ENCODE measurements around the gene POU4F2.

POU4F2 gene

GRCh38 chr4:146638786-146639505 is at the start of gene POU4F2:
Gene POU4F2 (plus strand): TSS chr4:146638893. CDS start chr4:146639141, 248 bp downstream.
- DNase-seq (ENCODE audit: low read depth in 2 of 2): no peak

GRCh38 chr4:146590801-146591200 is 47.9 kb upstream of the POU4F2 start:
- DNase-seq (ENCODE audit: low read depth in 2 of 2): no peak

GRCh38 chr4:146592019-146592418 is 46.7 kb upstream of the POU4F2 start:
- no peak for DNase-seq (ENCODE audit: low read depth in 2 of 2)

GRCh38 chr4:146632770-146633470 is 5.8 kb upstream of the POU4F2 start:
- DNase-seq (ENCODE audit: low read depth in 2 of 2): no peak

- DNase-seq (ENCODE audit: low read depth in 2 of 2): no peak
Observed at GRCh38 chr4:146633471-146633800, 5.3 kb upstream of the POU4F2 start.

- DNase-seq (ENCODE audit: low read depth in 2 of 2): no peak
Observed at GRCh38 chr4:146634825-146635224, 3.9 kb upstream of the POU4F2 start.

- DNase-seq (ENCODE audit: low read depth in 2 of 2): no peak
Observed at GRCh38 chr4:146637621-146638332, 916 bp upstream of the POU4F2 start.

- DNase-seq (ENCODE audit: low read depth in 2 of 2): no peak
Observed at GRCh38 chr4:146638333-146638785, 334 bp upstream of the POU4F2 start.

- no peak for DNase-seq (ENCODE audit: low read depth in 2 of 2)
Observed at GRCh38 chr4:146639506-146639932, 826 bp downstream of the POU4F2 start.

- DNase-seq (ENCODE audit: low read depth in 2 of 2): no peak
Observed at GRCh38 chr4:146640021-146640464, 1.4 kb downstream of the POU4F2 start.

GRCh38 chr4:146640465-146641061 is 1.9 kb downstream of the POU4F2 start:
- no peak for DNase-seq (ENCODE audit: low read depth in 2 of 2)

- no peak for DNase-seq (ENCODE audit: low read depth in 2 of 2)
Observed at GRCh38 chr4:146641762-146642161, 3.1 kb downstream of the POU4F2 start.

- DNase-seq (ENCODE audit: low read depth in 2 of 2): no peak
Observed at GRCh38 chr4:146643812-146644401, 5.2 kb downstream of the POU4F2 start.

- no peak for DNase-seq (ENCODE audit: low read depth in 2 of 2)
Observed at GRCh38 chr4:146645921-146646320, 7.2 kb downstream of the POU4F2 start.

GRCh38 chr4:146646593-146647325 is 8.1 kb downstream of the POU4F2 start:
- DNase-seq (ENCODE audit: low read depth in 2 of 2): no peak

GRCh38 chr4:146647615-146648460 is 9.1 kb downstream of the POU4F2 start:
- no peak for DNase-seq (ENCODE audit: low read depth in 2 of 2)

- DNase-seq (ENCODE audit: low read depth in 2 of 2): no peak
Observed at GRCh38 chr4:146648461-146648783, 9.7 kb downstream of the POU4F2 start.

- no peak for DNase-seq (ENCODE audit: low read depth in 2 of 2)
Observed at GRCh38 chr4:146649232-146649631, 10.5 kb downstream of the POU4F2 start.

- no peak for DNase-seq (ENCODE audit: low read depth in 2 of 2)
Observed at GRCh38 chr4:146650034-146650433, 11.3 kb downstream of the POU4F2 start.

All from activated CD8-positive, alpha-beta memory T cell treated with anti-CD3 and anti-CD28 coated beads for 4 hours (primary cell).